ENCODE results near the gene TRIM43.
"Not testable (repeated sequence)": the region's sequence is repeated elsewhere in the genome, so short reads cannot be mapped to it uniquely, and the experiment has no call there.

Gene TRIM43

GRCh38 chr2:95642360-95642759 is 50.6 kb downstream of the TRIM43 start:
- not testable (repeated sequence) for H3K27me3 ChIP-seq (ENCODE audit: control insufficient read depth in 1 of 2, insufficient read depth in 2 of 2, low read length in 2 of 2); H3K4me1 ChIP-seq (ENCODE audit: insufficient read depth, low read length); H3K4me3 ChIP-seq (ENCODE audit: low read depth in 1 of 2, low read length in 2 of 2); H3K36me3 ChIP-seq (ENCODE audit: insufficient read depth, low read length); H3K9ac ChIP-seq (ENCODE audit: low read length); H3K9me3 ChIP-seq (ENCODE audit: low read length); H3K27ac ChIP-seq (ENCODE audit: low read depth, low read length)

GRCh38 chr2:95642951-95643350 is 51.1 kb downstream of the TRIM43 start:
- not testable (repeated sequence) for H3K9ac ChIP-seq (ENCODE audit: low read length); H3K27me3 ChIP-seq (ENCODE audit: control insufficient read depth in 1 of 2, insufficient read depth in 2 of 2, low read length in 2 of 2); H3K27ac ChIP-seq (ENCODE audit: low read depth, low read length); H3K9me3 ChIP-seq (ENCODE audit: low read length); H3K4me3 ChIP-seq (ENCODE audit: low read depth in 1 of 2, low read length in 2 of 2); H3K4me1 ChIP-seq (ENCODE audit: insufficient read depth, low read length); H3K36me3 ChIP-seq (ENCODE audit: insufficient read depth, low read length)

- not testable (repeated sequence) for H3K36me3 ChIP-seq (ENCODE audit: insufficient read depth, low read length); H3K27ac ChIP-seq (ENCODE audit: low read depth, low read length); H3K9ac ChIP-seq (ENCODE audit: low read length); H3K4me3 ChIP-seq (ENCODE audit: low read depth in 1 of 2, low read length in 2 of 2); H3K4me1 ChIP-seq (ENCODE audit: insufficient read depth, low read length); H3K9me3 ChIP-seq (ENCODE audit: low read length); H3K27me3 ChIP-seq (ENCODE audit: control insufficient read depth in 1 of 2, insufficient read depth in 2 of 2, low read length in 2 of 2)
Measured at GRCh38 chr2:95645312-95645711, 53.5 kb downstream of the TRIM43 start.

- not testable (repeated sequence) for H3K4me3 ChIP-seq (ENCODE audit: low read depth in 1 of 2, low read length in 2 of 2); H3K36me3 ChIP-seq (ENCODE audit: insufficient read depth, low read length); H3K9me3 ChIP-seq (ENCODE audit: low read length); H3K9ac ChIP-seq (ENCODE audit: low read length); H3K27ac ChIP-seq (ENCODE audit: low read depth, low read length); H3K27me3 ChIP-seq (ENCODE audit: control insufficient read depth in 1 of 2, insufficient read depth in 2 of 2, low read length in 2 of 2); H3K4me1 ChIP-seq (ENCODE audit: insufficient read depth, low read length)
Measured at GRCh38 chr2:95646274-95646994, 54.6 kb downstream of the TRIM43 start.

GRCh38 chr2:95648894-95649544 is 57.2 kb downstream of the TRIM43 start:
- not testable (repeated sequence) for H3K9ac ChIP-seq (ENCODE audit: low read length)

More at GRCh38 chr2:95648894-95649544, 57.2 kb downstream of the TRIM43 start:
- H3K36me3 ChIP-seq (ENCODE audit: insufficient read depth, low read length); H3K27ac ChIP-seq (ENCODE audit: low read depth, low read length); H3K4me3 ChIP-seq (ENCODE audit: low read depth in 1 of 2, low read length in 2 of 2); H3K9me3 ChIP-seq (ENCODE audit: low read length); H3K27me3 ChIP-seq (ENCODE audit: control insufficient read depth in 1 of 2, insufficient read depth in 2 of 2, low read length in 2 of 2); H3K4me1 ChIP-seq (ENCODE audit: insufficient read depth, low read length): not testable (repeated sequence)

Measured in muscle layer of colon (tissue), 2 donors.